Activated CD4-positive, CD25-positive, alpha-beta regulatory T cell treated with anti-CD3 and anti-CD28 coated beads, Interleukin-2, amount 50 U/mL, for 16 hours (primary cell): ENCODE data around the gene RILPL1.
"Not testable (repeated sequence)": the region's sequence is repeated elsewhere in the genome, so short reads cannot be mapped to it uniquely, and the experiment has no call there.

Experiments
- DNase-seq: peaks from one replicate; pipeline ENCODE4 v3.0.0-alpha.2; 2020; ENCODE audit warnings: low read depth, low spot score

RILPL1 gene, protein sequence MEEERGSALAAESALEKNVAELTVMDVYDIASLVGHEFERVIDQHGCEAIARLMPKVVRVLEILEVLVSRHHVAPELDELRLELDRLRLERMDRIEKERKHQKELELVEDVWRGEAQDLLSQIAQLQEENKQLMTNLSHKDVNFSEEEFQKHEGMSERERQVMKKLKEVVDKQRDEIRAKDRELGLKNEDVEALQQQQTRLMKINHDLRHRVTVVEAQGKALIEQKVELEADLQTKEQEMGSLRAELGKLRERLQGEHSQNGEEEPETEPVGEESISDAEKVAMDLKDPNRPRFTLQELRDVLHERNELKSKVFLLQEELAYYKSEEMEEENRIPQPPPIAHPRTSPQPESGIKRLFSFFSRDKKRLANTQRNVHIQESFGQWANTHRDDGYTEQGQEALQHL

DNA sequence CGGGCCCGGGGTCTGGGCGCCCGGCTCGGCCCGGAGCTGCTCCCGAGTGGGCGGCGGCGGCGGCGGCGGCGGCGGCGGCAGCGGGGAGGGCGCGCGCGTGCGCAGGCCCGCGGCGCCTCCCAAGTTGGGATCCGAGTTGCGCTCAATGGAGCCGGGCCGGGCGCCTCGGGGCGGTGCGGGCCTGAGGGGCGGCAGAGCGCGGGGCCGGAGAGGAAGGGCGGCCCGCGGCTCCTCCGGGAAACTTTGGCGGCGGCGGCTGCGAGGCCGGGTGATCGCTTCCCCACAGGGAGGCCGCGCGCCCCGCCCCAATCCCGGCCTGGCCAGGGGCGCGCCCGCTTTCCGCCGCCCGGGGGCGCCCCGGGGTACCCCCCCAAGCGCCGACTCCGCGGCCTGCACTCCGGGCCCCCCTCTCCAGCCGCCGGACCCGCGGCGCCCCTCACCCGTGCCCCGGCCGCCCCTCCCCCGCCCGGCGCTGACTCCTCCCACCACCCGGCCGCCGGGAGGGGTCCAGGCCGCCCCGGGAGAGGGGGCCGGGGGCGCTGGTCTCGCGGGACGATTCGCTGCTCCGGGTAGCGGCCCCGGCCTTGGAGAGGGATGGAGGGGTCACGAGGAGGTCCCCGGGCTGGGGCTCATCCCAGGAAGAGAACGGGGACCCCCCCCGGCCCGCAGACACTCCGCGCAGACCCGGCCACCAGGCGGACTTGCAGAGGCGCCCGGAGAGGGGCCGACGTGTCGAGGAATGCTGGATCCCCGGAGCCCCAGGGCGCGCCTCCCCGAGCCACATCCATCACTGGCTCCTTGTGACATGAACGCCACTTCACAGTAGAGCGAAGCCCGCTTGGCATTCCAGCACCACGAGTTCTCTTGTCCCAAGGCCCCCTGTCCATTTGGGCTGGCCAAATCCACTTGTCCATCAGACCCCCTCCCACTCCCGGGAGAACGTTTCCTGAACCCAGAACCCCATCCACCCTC is at the start of gene RILPL1:
TSS of gene RILPL1 (minus strand) at position 48 of the 972 bp plus-strand sequence. CDS start 237 bp downstream, outside the sequence.
- DNase-seq: no peak

- DNase-seq: no peak
Measured at GRCh38 chr12:123580772-123581171, 47.3 kb upstream of the RILPL1 start.

DNA sequence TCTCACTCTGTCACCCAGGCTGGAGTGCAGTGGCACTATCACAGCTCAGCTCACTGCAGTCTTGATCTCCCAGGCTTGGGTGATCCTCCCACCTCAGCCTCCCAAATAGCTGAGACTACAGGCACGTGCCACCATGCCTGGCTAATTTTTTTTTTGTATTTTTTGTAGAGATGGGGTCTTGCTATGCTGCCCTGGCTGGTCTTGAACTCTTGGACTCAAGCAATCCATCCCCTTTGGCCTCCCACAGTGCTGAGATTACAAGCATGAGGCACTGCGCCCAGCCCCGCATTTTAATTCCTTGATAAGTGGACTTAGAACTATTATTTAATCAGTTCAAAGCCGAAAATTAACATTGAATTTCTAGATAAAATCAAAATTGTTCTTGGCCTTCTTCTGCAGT is 45.3 kb upstream of the RILPL1 start:
- not testable (repeated sequence) for DNase-seq

DNA sequence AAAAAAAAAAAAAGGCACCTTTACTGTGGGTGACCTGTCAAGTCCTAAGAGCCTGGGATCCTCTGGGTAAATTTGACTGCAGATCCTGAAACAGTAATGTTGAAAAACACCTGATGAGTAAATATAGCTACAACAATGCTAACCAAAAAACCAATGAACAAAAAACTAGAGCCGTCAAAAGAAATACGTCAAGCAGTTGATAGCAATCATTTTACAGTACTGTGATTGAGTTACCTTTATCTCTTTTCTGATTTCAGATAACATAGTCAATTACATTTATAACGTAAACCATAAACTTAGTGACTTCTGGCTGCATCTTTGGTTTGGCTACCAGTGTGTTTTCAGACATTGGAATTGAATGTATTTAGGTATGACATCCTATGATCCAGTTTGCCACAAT is 44.7 kb upstream of the RILPL1 start:
- DNase-seq: no peak

GRCh38 chr12:123576611-123577010 is 43.1 kb upstream of the RILPL1 start:
- no peak for DNase-seq

DNA sequence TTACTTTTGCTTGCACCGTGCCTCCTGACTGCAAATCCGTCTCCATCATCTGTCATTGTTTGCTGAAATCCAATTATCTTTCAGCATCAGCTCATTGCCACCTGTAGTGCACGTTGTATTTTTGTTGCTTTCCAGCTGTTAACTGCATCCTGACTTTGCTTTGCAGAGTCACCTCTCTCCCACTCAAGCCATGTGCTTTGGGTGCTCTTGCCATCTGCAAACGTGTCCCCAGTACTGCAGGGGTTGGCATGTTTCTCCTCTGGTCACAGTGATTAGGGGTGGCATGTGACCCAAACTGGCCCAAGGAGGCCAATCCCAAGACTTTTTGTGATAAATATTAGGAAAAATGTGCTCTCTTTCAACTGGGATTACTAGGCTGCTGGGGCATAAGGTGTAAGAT is 40.4 kb upstream of the RILPL1 start:
- DNase-seq: no peak

- DNase-seq: no peak
Measured at GRCh38 chr12:123572391-123572790, 38.9 kb upstream of the RILPL1 start.

- DNase-seq: no peak
Measured at GRCh38 chr12:123571343-123571813, 37.9 kb upstream of the RILPL1 start.

DNA sequence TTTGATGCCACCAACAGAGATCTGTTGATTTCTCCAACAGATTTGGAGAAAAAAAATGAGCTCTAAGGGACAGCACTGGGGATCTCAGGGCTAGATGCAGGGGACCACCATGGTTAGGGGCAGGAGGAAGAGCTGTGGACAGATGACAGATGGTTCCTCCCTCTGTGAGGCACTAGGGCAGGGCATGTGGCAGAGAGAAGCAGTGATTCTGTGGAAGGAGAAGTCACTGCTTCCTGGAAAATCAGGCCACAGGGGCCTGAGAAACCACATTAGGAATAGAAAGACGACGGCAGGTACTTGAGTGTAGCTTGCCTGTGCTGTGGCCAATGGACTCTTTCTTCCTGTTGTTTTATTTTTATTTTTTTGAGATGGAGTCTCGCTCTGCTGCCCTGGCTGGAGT is 25.9 kb upstream of the RILPL1 start:
- no peak for DNase-seq

GRCh38 chr12:123558487-123558886 is 25.0 kb upstream of the RILPL1 start:
- not testable (repeated sequence) for DNase-seq

DNA sequence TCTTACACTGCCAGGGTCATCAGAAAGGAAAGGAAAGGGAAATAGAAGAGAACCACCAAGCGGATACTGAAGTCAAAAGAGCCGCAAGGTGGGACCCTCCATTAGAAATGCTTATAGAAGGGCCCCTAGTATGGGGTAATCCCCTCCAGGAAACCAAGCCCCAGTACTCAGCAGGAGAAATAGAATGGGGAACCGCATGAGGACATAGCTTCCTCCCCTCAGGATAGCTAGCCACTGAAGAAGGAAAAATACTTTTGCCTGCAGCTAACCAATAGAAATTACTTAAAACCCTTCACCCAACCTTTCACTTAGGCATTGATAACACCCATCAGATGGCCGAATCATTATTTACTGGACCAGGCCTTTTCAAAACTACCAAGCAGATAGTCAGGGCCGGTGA is 21.3 kb upstream of the RILPL1 start:
- not testable (repeated sequence) for DNase-seq

GRCh38 chr12:123554136-123554535 is 20.6 kb upstream of the RILPL1 start:
- not testable (repeated sequence) for DNase-seq

DNA sequence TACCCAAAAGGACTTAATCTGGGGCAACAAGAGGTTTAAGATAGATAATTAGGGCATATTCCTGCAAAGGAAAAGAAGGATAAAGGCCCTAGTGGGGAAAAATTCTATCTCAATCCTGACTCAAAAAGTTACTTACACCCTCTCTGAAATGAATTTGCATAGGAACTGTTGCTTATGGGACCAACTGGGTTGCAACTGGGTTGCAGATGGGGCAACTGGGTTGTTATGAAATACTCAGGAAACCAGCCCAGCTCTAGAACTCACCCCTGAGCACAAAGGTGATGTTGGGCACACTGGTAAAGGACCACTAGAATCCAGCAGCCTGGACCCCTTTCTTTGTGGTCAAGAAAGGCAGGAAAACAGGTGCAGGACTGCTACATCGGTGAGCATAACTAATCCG is 17.2 kb upstream of the RILPL1 start:
- DNase-seq: no peak

GRCh38 chr12:123548107-123548506 is 14.6 kb upstream of the RILPL1 start:
- DNase-seq: no peak

DNA sequence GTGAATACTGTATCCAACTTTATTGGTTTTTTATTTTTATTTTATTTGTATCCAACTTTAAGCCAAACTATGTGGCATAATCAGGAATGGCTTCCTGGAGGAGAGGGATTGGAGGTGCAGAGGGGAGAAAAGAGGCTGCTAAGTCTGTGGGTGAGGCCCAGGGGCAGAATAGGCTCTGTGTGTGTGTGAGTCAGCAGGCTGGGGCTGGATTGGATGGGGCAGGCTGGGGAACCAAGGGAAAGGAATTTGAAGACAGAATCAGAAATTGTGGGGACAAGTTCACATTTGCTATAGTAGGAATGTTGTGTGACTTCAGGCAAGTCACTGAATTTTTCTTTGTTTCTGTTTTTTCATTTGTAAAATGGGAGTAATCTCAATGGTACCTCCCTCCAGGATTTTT is 12.8 kb upstream of the RILPL1 start:
- no peak for DNase-seq

GRCh38 chr12:123543541-123543940 is 10.0 kb upstream of the RILPL1 start:
- DNase-seq: no peak

DNA sequence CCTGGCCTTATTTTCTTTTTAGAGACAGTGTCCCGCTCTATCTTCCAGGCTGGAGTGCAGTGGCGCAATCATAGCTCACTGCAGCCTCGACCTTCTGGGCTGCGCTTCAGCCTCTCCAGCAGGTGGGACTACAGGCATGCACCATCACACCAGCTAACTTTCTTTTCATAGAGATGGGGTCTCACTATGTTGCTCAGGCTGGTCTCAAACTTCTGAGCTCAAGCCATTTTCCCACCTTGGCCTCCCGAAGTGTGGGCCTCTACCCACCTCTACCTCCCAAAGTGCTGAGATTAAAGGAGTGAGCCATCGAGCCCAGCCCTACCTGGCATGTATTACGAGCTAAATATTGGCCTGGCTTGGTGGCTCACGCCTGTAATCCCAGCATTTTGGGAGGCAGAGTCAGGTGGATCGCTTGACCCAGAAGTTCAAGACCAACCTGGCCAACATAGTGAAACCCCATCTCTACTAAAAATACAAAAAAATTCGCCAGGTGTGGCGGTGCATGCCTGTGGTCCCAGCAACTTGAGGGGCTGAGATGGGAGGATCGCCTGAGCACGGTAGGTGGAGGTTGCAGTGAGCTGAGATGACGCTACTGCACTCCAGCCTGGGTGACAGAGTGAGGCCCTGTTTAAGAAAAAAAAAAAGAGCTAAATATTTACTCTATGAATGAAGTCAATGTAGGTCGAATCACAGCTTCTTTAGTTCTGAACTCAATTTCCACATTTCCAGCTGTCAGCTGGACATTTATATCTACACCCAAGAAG is 7.6 kb upstream of the RILPL1 start:
- no peak for DNase-seq

GRCh38 chr12:123535952-123536351 is 2.4 kb upstream of the RILPL1 start:
- not testable (repeated sequence) for DNase-seq

DNA sequence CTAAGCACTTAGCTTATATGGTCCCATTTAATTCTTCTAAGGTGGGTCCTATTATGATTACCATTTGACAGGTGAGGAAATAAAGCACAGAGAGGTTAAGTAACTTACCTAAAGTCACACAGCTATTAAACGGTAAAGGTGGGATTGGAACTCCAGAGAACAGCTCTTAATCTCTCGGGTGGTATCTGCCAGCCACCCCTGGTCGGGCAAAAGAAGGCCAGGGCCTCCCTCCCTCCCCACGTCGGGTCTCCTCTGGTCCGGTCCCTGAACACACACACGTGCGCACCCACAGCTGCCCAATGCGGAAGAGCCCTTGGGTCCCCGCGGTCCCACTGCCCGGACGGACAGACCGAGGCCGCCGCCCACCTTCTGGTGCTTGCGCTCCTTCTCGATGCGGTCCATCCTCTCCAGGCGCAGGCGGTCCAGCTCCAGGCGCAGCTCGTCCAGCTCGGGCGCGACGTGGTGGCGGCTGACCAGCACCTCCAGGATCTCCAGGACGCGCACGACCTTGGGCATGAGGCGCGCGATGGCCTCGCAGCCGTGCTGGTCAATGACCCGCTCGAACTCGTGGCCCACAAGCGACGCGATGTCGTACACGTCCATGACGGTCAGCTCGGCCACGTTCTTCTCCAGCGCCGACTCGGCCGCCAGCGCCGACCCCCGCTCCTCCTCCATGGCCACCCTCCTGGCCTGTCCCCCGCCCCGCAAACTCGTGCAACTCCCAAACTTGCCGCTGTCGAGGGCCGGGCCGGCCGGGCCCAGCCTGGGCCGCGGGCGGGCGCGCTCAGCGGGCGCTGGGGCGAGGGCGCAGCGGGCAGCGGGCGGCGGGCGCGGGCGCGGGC is 490 bp downstream of the RILPL1 start:
- DNase-seq: no peak

DNA sequence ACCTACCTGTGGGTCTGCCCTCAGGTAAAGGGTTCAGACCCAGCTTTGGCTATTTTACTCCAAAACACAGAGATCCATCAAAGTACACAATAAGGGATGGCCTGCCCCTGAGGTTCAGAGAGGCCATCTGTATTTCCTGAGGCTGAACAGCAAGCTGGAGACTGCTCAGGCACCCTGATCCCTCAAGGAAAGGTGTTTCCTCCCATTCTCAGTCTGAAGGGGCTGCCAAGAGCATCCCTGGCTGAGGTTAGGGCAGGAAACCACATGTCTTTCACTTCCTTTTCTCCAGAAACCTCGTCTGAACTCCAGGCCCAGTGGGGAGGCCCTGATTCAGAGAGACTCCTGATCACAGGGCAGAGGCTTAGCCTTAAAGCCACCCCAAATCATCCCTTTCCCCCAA is 1.5 kb downstream of the RILPL1 start:
- no peak for DNase-seq

DNA sequence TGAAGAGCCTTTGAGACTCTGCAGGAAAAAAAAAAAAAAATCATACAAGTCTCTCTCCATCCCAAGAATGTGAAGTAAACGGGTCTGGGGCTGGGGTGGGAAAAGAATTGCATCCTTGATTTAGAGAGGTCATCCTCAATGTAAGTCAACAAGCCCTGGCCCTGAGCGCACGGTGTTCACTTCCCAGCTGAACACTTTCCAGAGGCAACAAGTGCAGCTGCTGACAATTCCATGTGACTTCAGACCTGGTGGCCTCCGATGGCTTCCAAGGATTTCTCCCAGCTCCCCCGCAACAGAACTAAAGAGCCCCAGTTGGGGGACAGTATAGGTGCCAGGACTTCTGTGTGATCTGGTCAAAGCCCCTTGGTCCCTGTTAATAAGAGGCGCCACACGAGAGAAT is 2.4 kb downstream of the RILPL1 start:
- no peak for DNase-seq
